OCI-LY3 (cell line): ENCODE data around the gene HTT.
A peak's percentile ranks its signal among the peaks of the same experiment; 100 is the strongest.

Experiments
- H2AFZ ChIP-seq: fragments of 200-600, 300-600 bp; shearing (Covaris generic); 2 replicates; pipeline ENCODE4 v1.6.0; 2014; ENCODE audit warnings: antibody characterized with exemption, low read depth, low read length
- H3K27ac ChIP-seq: fragments of 200-600, 300-600 bp; sonication (generic); 2 replicates; pipeline ENCODE4 v1.5.1; 2014; ENCODE audit warnings: mild to moderate bottlenecking, low read length, moderate library complexity, mixed read lengths
- H3K27me3 ChIP-seq: fragments of 200-600, 300-600 bp; sonication (generic); 2 replicates; pipeline ENCODE4 v1.6.1; 2014; ENCODE audit warnings: low read depth, low read length, mixed read lengths
- H3K36me3 ChIP-seq: fragments of 200-600, 300-600 bp; sonication (generic); replicated peaks from 2 replicates; pipeline ENCODE3; 2014; ENCODE audit warnings: low read depth, low read length, mixed read lengths
- H3K4me1 ChIP-seq: fragments of 300-600, 200-600 bp; sonication (generic); 2 replicates; pipeline ENCODE4 v1.6.1; 2014; ENCODE audit warnings: low read length, mixed read lengths
- H3K4me2 ChIP-seq: fragments of 200-600, 300-600 bp; sonication (generic); 2 replicates; pipeline ENCODE4 v1.6.1; 2014; ENCODE audit warnings: low read length, mixed read lengths
- H3K4me3 ChIP-seq: fragments of 300-600, 200-600 bp; sonication (generic); 2 replicates; pipeline ENCODE4 v1.5.1; 2014; ENCODE audit warnings: antibody characterized with exemption, mild to moderate bottlenecking, low read length, moderate library complexity
- H3K79me2 ChIP-seq: fragments of 300-600, 200-600 bp; shearing (Covaris generic); 2 replicates; pipeline ENCODE4 v1.6.1; 2014; ENCODE audit warnings: mild to moderate bottlenecking, low read length, mixed read lengths
- H3K9ac ChIP-seq: fragments of 300-600, 200-600 bp; shearing (Covaris generic); 2 replicates; pipeline ENCODE4 v1.6.0; 2014; ENCODE audit warnings: mild to moderate bottlenecking, low read length, moderate library complexity
- H3K9me3 ChIP-seq: fragments of 200-600, 300-600 bp; shearing (Covaris generic); 2 replicates; pipeline ENCODE4 v1.6.1; 2014; ENCODE audit warnings: low read length, mixed read lengths; ENCODE audit not compliant: insufficient read depth
- H4K20me1 ChIP-seq: fragments of 200-600, 300-600 bp; sonication (generic); 2 replicates; pipeline ENCODE4 v1.6.1; 2016; ENCODE audit warnings: low read length, mixed read lengths; ENCODE audit not compliant: insufficient read depth
- CTCF ChIP-seq: fragments of 200-600, 300-600 bp; sonication (generic); IDR thresholded peaks from 2 replicates; pipeline ENCODE4 v1.5.1; 2014; ENCODE audit warnings: antibody characterized with exemption, low read length, low read depth
- EZH2phosphoT487 ChIP-seq: fragments of 200-600 bp; shearing (Covaris generic); IDR thresholded peaks from 2 replicates; pipeline ENCODE4 v1.6.1; 2018; ENCODE audit warnings: antibody characterized with exemption, mixed run types, low read depth

The HTT gene

GRCh38 chr4:3244747-3245146, 170.3 kb downstream of the HTT start:
- no peak overlapping the region for H3K9ac ChIP-seq
- H3K27ac ChIP-seq, result no peak overlapping the region; the same call in 1 of the 2 replicates
- no peaks in the 10 kb centered on the region for H3K9me3 ChIP-seq

GRCh38 chr4:3245676-3246075, 171.2 kb downstream of the HTT start:
- Histone ChIP-seq H3K36me3 (peaks cover 22% of the 10 kb centered on the region), H3K4me1 (peaks cover 29% of the 10 kb centered on the region), H2AFZ (no peak overlapping the region), H3K27me3 (no peaks in the 10 kb centered on the region), H3K4me2 (no peak overlapping the region), H4K20me1 (peaks cover 34% of the 10 kb centered on the region), H3K9me3 (no peaks in the 10 kb centered on the region), H3K27ac (no peak overlapping the region), H3K4me3 (no peak overlapping the region), H3K79me2 (no peaks in the 10 kb centered on the region), H3K9ac (no peak overlapping the region)
- TF ChIP-seq EZH2phosphoT487 (no peak), CTCF (no peak)

More at GRCh38 chr4:3244747-3245146, 170.3 kb downstream of the HTT start:
- H3K27me3 ChIP-seq, result no peaks in the 10 kb centered on the region
- H4K20me1 ChIP-seq, result peaks cover 35% of the 10 kb centered on the region
- peak overlapping the region; percentile 20; the same call in 1 of the 2 replicates for H3K4me2 ChIP-seq
- no peak overlapping the region for H3K4me3 ChIP-seq
- peaks cover 25% of the 10 kb centered on the region for H3K36me3 ChIP-seq
- no peaks in the 10 kb centered on the region for H3K79me2 ChIP-seq
- no peak overlapping the region for H2AFZ ChIP-seq
- peaks cover 29% of the 10 kb centered on the region for H3K4me1 ChIP-seq
- TF ChIP-seq CTCF (no peak), EZH2phosphoT487 (no peak)

DNA sequence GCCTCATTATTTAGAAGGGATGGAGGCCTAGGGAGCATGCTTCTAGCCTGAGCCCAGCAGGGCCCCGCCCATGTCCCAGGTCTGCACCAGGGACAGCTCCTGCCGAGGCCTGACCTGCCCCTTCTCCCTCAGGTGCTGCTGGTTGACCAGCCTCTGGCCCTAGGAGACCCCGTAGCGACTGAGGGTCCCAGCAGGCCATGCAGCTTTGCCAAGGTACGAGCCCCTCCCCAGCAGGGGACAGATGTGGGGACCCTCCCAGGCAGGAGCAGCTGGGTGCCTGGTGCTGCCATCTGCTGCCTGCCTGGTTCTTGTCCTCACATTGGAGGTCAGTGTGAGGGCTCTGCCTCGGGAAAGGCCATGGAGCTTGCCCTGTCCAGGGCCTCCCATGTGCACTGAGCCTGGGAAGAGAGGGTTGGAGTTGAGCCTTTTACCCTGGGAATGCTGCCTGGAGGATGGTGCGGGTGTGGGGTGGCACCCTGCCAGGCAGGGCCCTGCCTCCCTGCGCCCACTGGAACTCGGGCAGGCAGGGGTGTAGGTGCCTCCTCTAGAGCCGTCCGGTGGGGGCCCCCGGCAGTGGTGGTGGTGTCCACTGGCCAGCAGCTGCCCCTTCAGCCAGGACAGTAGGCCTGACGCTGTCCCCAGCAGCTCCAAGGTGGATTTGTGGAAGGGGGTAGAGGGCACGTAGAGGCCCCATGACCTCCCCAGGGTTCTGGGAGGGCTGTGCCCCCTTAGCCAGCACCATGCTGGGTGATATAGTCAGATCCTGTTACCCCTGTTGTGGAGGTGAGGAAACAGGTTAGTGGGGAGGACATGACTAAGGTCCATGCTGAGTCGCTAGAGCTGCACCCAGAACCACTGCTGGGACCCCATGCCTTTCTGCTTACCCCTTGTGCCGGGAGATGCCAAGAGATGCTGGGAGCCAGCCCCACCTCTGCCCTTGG, 172.2 kb downstream of the HTT start:
- Histone ChIP-seq H3K9me3 (no peaks in the 10 kb centered on the region), H3K79me2 (no peaks in the 10 kb centered on the region), H3K27ac (no peak overlapping the region), H4K20me1 (peaks cover 31% of the 10 kb centered on the region), H3K9ac (no peak overlapping the region), H3K27me3 (no peaks in the 10 kb centered on the region), H3K4me3 (no peak overlapping the region), H3K36me3 (peaks cover 14% of the 10 kb centered on the region), H3K4me1 (peaks cover 29% of the 10 kb centered on the region), H3K4me2 (no peak overlapping the region), H2AFZ (no peak overlapping the region)
- TF ChIP-seq CTCF (peak; percentile 43), EZH2phosphoT487 (no peak)

GRCh38 chr4:3247399-3248177, 173.1 kb downstream of the HTT start:
- Histone ChIP-seq H3K79me2 (no peaks in the 10 kb centered on the region), H3K4me3 (no peak overlapping the region), H4K20me1 (peaks cover 23% of the 10 kb centered on the region), H3K4me1 (peaks cover 29% of the 10 kb centered on the region), H3K9ac (no peak overlapping the region), H3K27me3 (no peaks in the 10 kb centered on the region), H3K27ac (no peak overlapping the region), H3K9me3 (no peaks in the 10 kb centered on the region), H3K36me3 (peaks cover 7% of the 10 kb centered on the region), H3K4me2 (no peak overlapping the region), H2AFZ (no peak overlapping the region)
- TF ChIP-seq CTCF, result no peak
- TF ChIP-seq EZH2phosphoT487, result no peak
